Measurements from ENCODE around the gene RITA1.
A peak's percentile ranks its signal among the peaks of the same experiment; 100 is the strongest.

Gene RITA1

DNA sequence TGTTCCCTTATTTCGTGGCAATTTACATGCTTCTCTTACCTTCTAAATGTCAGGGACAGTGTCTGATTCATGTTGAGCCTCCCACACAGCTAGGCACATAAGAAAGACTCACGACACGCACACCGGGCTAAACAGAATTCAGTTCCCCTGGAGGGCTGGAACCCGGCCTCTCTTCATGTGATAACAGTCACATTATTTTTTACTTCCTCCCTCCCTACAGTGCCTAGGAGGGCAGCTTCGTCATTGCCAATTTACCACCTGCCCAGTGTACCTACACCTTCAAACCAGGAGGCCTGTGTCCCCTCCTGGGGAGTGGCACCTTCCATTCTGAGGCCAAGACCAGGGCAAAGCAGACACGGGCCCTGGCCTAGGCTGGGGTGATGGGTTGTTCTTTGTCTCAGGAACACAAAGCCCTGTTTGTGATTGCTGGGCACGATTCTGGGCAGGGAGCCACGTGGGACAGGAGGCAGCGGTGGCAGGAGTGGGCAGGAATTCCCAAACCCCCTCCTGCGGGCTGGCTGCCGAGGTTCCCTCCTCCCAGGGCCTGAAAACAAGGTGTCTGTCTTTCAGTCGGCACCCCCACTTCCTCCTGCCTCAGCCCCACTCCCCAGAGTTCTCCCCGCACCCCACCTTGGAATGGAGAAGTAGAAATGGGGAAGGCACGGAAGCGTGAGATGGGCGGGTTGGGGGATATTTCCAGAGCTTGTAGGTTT is 43.2 kb upstream of the RITA1 start:
- H3K36me3 ChIP-seq (replicated peaks; ENCODE audit: low read depth, low read length), result no peaks in the 10 kb centered on the region
- no peak overlapping the region for H3K27ac ChIP-seq (ENCODE audit: low read length)
- no peak overlapping the region for H3K4me3 ChIP-seq (ENCODE audit: low read length)
- no peaks in the 10 kb centered on the region for H4K20me1 ChIP-seq (ENCODE audit: insufficient read depth, low read length)
- H3K79me2 ChIP-seq (ENCODE audit: low read length), result no peaks in the 10 kb centered on the region
- H3K9ac ChIP-seq (ENCODE audit: low read length), result no peak overlapping the region
- TF ChIP-seq EZH2phosphoT487 (IDR thresholded peaks at IDR 0.05; ENCODE audit: low read depth), result no peak
- TF ChIP-seq, protein P1, sequence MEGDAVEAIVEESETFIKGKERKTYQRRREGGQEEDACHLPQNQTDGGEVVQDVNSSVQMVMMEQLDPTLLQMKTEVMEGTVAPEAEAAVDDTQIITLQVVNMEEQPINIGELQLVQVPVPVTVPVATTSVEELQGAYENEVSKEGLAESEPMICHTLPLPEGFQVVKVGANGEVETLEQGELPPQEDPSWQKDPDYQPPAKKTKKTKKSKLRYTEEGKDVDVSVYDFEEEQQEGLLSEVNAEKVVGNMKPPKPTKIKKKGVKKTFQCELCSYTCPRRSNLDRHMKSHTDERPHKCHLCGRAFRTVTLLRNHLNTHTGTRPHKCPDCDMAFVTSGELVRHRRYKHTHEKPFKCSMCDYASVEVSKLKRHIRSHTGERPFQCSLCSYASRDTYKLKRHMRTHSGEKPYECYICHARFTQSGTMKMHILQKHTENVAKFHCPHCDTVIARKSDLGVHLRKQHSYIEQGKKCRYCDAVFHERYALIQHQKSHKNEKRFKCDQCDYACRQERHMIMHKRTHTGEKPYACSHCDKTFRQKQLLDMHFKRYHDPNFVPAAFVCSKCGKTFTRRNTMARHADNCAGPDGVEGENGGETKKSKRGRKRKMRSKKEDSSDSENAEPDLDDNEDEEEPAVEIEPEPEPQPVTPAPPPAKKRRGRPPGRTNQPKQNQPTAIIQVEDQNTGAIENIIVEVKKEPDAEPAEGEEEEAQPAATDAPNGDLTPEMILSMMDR (IDR thresholded peaks at IDR 0.05; ENCODE audit: low read depth, low read length), result no peak
- H3K27me3 ChIP-seq (ENCODE audit: low read depth, low read length), result no peaks in the 10 kb centered on the region
- peak overlapping the region; percentile 64; the same call in 1 of the 2 replicates for H2AFZ ChIP-seq (ENCODE audit: low read depth, low read length)
- no peaks in the 10 kb centered on the region for H3K9me3 ChIP-seq (ENCODE audit: insufficient read depth, low read length)
- H3K4me2 ChIP-seq (ENCODE audit: low read length), result no peak overlapping the region
- peaks cover 6% of the 10 kb centered on the region; the same call in 1 of the 2 replicates for H3K4me1 ChIP-seq (ENCODE audit: low read length)

- Histone ChIP-seq H3K9me3 (ENCODE audit: insufficient read depth, low read length) (no peaks in the 10 kb centered on the region), H4K20me1 (ENCODE audit: insufficient read depth, low read length) (no peaks in the 10 kb centered on the region), H3K4me2 (ENCODE audit: low read length) (no peak overlapping the region), H3K9ac (ENCODE audit: low read length) (no peak overlapping the region), H3K27me3 (ENCODE audit: low read depth, low read length) (no peaks in the 10 kb centered on the region), H3K4me1 (ENCODE audit: low read length) (peaks cover 6% of the 10 kb centered on the region; the same call in 1 of the 2 replicates), H3K79me2 (ENCODE audit: low read length) (no peaks in the 10 kb centered on the region), H3K27ac (ENCODE audit: low read length) (no peak overlapping the region), H2AFZ (ENCODE audit: low read depth, low read length) (no peak overlapping the region), H3K4me3 (ENCODE audit: low read length) (no peak overlapping the region), H3K36me3 (replicated peaks; ENCODE audit: low read depth, low read length) (no peaks in the 10 kb centered on the region)
- TF ChIP-seq EZH2phosphoT487 (IDR thresholded peaks at IDR 0.05; ENCODE audit: low read depth), result no peak
- TF ChIP-seq, protein P1 (IDR thresholded peaks at IDR 0.05; ENCODE audit: low read depth, low read length), result no peak
Observed at GRCh38 chr12:113142886-113143332, 42.6 kb upstream of the RITA1 start.

- no peak overlapping the region for H3K4me2 ChIP-seq (ENCODE audit: low read length)
- H2AFZ ChIP-seq (ENCODE audit: low read depth, low read length), result no peak overlapping the region
- H3K27ac ChIP-seq (ENCODE audit: low read length), result no peak overlapping the region
- H3K79me2 ChIP-seq (ENCODE audit: low read length), result no peaks in the 10 kb centered on the region
- TF ChIP-seq, protein P1 (IDR thresholded peaks at IDR 0.05; ENCODE audit: low read depth, low read length), result no peak
- no peak for TF ChIP-seq EZH2phosphoT487 (IDR thresholded peaks at IDR 0.05; ENCODE audit: low read depth)
- peaks cover 6% of the 10 kb centered on the region; the same call in 1 of the 2 replicates for H3K4me1 ChIP-seq (ENCODE audit: low read length)
- no peaks in the 10 kb centered on the region for H3K9me3 ChIP-seq (ENCODE audit: insufficient read depth, low read length)
- no peaks in the 10 kb centered on the region for H4K20me1 ChIP-seq (ENCODE audit: insufficient read depth, low read length)
- no peak overlapping the region for H3K9ac ChIP-seq (ENCODE audit: low read length)
- no peaks in the 10 kb centered on the region for H3K36me3 ChIP-seq (replicated peaks; ENCODE audit: low read depth, low read length)
- no peaks in the 10 kb centered on the region for H3K27me3 ChIP-seq (ENCODE audit: low read depth, low read length)
- H3K4me3 ChIP-seq (ENCODE audit: low read length), result no peak overlapping the region
Observed at GRCh38 chr12:113143959-113144358, 41.6 kb upstream of the RITA1 start.

DNA sequence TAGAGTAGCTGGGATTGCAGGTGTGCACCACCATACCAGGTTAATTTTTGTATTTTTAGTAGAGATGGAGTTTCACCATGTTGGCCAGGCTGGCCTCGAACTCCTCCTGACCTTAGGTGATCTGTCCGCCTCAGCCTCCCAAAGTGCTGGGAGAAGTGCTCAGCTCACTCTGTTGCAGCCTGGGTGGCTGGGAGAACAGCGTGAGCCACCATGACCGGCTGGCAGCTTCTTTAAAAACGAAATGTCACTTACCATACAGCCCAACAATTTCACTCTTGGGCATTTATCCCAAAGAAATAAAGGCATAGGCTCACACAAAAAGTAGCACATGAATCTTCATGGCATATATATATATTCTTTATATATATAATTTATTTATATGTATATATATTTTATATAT is 40.7 kb upstream of the RITA1 start:
- TF ChIP-seq, protein P1 (IDR thresholded peaks at IDR 0.05; ENCODE audit: low read depth, low read length), result no peak
- no peak for TF ChIP-seq EZH2phosphoT487 (IDR thresholded peaks at IDR 0.05; ENCODE audit: low read depth)

More for the DNA sequence above, 40.7 kb upstream of the RITA1 start:
- Histone ChIP-seq H3K36me3 (replicated peaks; ENCODE audit: low read depth, low read length) (no peaks in the 10 kb centered on the region), H4K20me1 (ENCODE audit: insufficient read depth, low read length) (no peaks in the 10 kb centered on the region), H3K4me3 (ENCODE audit: low read length) (no peak overlapping the region), H2AFZ (ENCODE audit: low read depth, low read length) (no peak overlapping the region), H3K4me1 (ENCODE audit: low read length) (peaks cover 6% of the 10 kb centered on the region; the same call in 1 of the 2 replicates), H3K4me2 (ENCODE audit: low read length) (no peak overlapping the region), H3K79me2 (ENCODE audit: low read length) (no peaks in the 10 kb centered on the region), H3K27me3 (ENCODE audit: low read depth, low read length) (no peaks in the 10 kb centered on the region), H3K9ac (ENCODE audit: low read length) (no peak overlapping the region), H3K9me3 (ENCODE audit: insufficient read depth, low read length) (no peaks in the 10 kb centered on the region), H3K27ac (ENCODE audit: low read length) (no peak overlapping the region)

Measured in OCI-LY3 (cell line).